Endothelial cell of umbilical vein (primary cell): ENCODE measurements around the gene DNAJC7.

Experiments used
- CTCF ChIP-seq, 2 donors: IDR thresholded peaks; 1 replicate in 1 of 2; 2 replicates in 1 of 2; pipeline ENCODE4 v1.5.1; 2011; ENCODE audit warnings: low read length in 2 of 2, mild to moderate bottlenecking in 2 of 2, moderate library complexity in 2 of 2, control low read depth in 1 of 2, inconsistent platforms in 1 of 2, low read depth in 1 of 2; ENCODE audit not compliant: insufficient read depth in 1 of 2; ENCODE audit errors: extremely low read depth in 1 of 2
- GATA2 ChIP-seq: IDR thresholded peaks from 2 replicates; pipeline ENCODE4 v1.7.0; 2011; ENCODE audit warnings: low read depth, mild to moderate bottlenecking, moderate library complexity, mixed read lengths, low read length; ENCODE audit not compliant: insufficient read length, insufficient read depth
- JUN ChIP-seq: IDR thresholded peaks from 2 replicates; pipeline ENCODE4 v1.6.1; 2011; ENCODE audit warnings: borderline replicate concordance, low read depth; ENCODE audit not compliant: insufficient read length, insufficient read depth
- MAX ChIP-seq: IDR thresholded peaks from 2 replicates; pipeline ENCODE4 v1.6.1; 2011; ENCODE audit not compliant: insufficient read depth, insufficient read length
- POLR2A ChIP-seq: IDR thresholded peaks from 2 replicates; pipeline ENCODE4 v1.6.1; 2012; ENCODE audit warnings: low read depth, mild to moderate bottlenecking, control low read depth, low read length
- POLR2AphosphoS5 ChIP-seq: IDR thresholded peaks from 2 replicates; pipeline ENCODE4 v1.6.1; 2012; ENCODE audit warnings: low read depth, mild to moderate bottlenecking, control low read depth, low read length, moderate library complexity; ENCODE audit not compliant: insufficient read depth

GRCh38 chr17:42055496-42055895 lies 38.3 kb upstream of the DNAJC7 start:
- TF ChIP-seq CTCF (IDR thresholded peaks at IDR 0.05; ENCODE audit: extremely low read depth in 1 of 2, insufficient read depth in 1 of 2, low read depth in 1 of 2, low read length in 2 of 2) (no peak), GATA2 (no peak), POLR2AphosphoS5 (no peak), JUN (no peak), MAX (no peak), POLR2A (no peak)
